HG02981 (cell line): ENCODE results near the gene TBXAS1.

Source experiments
- ATAC-seq: cut with Tn5 transposase; IDR thresholded peaks from one replicate; pipeline ENCODE4 v1.9.1; 2021; ENCODE audit warnings: mild to moderate bottlenecking, moderate library complexity; ENCODE audit not compliant: unreplicated experiment

TBXAS1 gene

GRCh38 chr7:139942636-139943035, 113.6 kb downstream of the TBXAS1 start:
- ATAC-seq, result no peak

GRCh38 chr7:139943401-139943800, 114.3 kb downstream of the TBXAS1 start:
- ATAC-seq, result no peak

GRCh38 chr7:139944248-139944647, 115.2 kb downstream of the TBXAS1 start:
- ATAC-seq, result no peak

- ATAC-seq, result no peak
Observed at GRCh38 chr7:139946533-139946932, 117.5 kb downstream of the TBXAS1 start.

- no peak for ATAC-seq
Observed at GRCh38 chr7:139947021-139947420, 118.0 kb downstream of the TBXAS1 start.

GRCh38 chr7:139948167-139948566, 119.1 kb downstream of the TBXAS1 start:
- ATAC-seq, result no peak

- no peak for ATAC-seq
Observed at GRCh38 chr7:139948587-139949335, 119.7 kb downstream of the TBXAS1 start.

- no peak for ATAC-seq
Observed at GRCh38 chr7:139949629-139950028, 120.6 kb downstream of the TBXAS1 start.

- ATAC-seq, result no peak
Observed at GRCh38 chr7:139950881-139951525, 121.9 kb downstream of the TBXAS1 start.

GRCh38 chr7:139953229-139953628, 124.2 kb downstream of the TBXAS1 start:
- no peak for ATAC-seq

GRCh38 chr7:139955109-139955820, 126.2 kb downstream of the TBXAS1 start:
- ATAC-seq, result no peak

- no peak for ATAC-seq
Observed at GRCh38 chr7:139958599-139959284, 129.7 kb downstream of the TBXAS1 start.

GRCh38 chr7:139959285-139959628, 130.2 kb downstream of the TBXAS1 start:
- no peak for ATAC-seq

GRCh38 chr7:139959718-139960117, 130.7 kb downstream of the TBXAS1 start:
- ATAC-seq, result no peak

- ATAC-seq, result no peak
Observed at GRCh38 chr7:139960157-139960556, 131.1 kb downstream of the TBXAS1 start.

- ATAC-seq, result no peak
Observed at GRCh38 chr7:139965942-139966628, 137.0 kb downstream of the TBXAS1 start.

- ATAC-seq, result no peak
Observed at GRCh38 chr7:139966949-139967348, 137.9 kb downstream of the TBXAS1 start.

GRCh38 chr7:139968931-139969330, 139.9 kb downstream of the TBXAS1 start:
- ATAC-seq, result no peak

GRCh38 chr7:139972029-139972428, 143.0 kb downstream of the TBXAS1 start:
- no peak for ATAC-seq

GRCh38 chr7:139973101-139974050, 144.3 kb downstream of the TBXAS1 start:
- ATAC-seq, result no peak
